ENCODE results near the gene PPT2.
"Not testable (repeated sequence)": the region's sequence is repeated elsewhere in the genome, so short reads cannot be mapped to it uniquely, and the experiment has no call there.

PPT2 gene

DNA sequence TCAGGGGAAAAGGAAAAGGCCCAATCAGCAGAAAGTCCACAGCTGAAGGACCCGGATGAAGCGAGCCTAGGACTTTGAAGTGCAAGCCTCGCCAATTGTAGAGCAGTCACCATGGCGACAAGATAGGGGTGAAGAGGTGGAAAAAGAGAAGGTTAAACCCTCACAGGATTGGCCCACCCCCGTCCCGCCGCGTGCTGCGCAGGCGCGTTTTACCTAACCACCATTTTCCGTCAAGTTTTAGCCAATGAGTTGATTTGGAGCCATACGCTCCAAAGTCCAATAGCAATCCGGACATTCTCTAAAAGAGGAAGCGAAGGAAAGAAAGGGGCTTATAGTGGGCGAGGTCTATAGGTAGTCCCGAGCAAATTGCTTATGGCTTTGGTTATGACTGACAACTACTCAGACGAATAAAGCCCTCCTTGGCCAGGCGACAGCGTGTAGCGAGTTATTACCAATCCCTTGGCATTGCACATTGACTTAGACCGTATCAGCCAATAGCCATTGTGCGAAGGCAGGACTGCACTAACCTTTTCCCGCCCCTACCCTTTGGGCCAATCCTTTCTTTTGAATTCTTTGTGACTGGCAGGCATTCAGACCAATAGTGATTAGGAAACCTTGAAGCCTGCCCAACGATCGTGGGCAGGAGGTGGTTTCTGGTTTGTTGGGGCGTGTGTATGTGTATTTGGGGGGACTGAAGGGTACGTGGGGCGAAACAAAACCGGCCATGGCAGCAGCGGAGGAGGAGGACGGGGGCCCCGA, 24.0 kb downstream of the PPT2 start, which contains the start of gene RNF5:
RNF5 (plus strand) TSS at position 618 of the 759 bp plus-strand sequence; CDS start at position 725, 107 bp downstream.
- peak; percentile 100 for DNase-seq

DNA sequence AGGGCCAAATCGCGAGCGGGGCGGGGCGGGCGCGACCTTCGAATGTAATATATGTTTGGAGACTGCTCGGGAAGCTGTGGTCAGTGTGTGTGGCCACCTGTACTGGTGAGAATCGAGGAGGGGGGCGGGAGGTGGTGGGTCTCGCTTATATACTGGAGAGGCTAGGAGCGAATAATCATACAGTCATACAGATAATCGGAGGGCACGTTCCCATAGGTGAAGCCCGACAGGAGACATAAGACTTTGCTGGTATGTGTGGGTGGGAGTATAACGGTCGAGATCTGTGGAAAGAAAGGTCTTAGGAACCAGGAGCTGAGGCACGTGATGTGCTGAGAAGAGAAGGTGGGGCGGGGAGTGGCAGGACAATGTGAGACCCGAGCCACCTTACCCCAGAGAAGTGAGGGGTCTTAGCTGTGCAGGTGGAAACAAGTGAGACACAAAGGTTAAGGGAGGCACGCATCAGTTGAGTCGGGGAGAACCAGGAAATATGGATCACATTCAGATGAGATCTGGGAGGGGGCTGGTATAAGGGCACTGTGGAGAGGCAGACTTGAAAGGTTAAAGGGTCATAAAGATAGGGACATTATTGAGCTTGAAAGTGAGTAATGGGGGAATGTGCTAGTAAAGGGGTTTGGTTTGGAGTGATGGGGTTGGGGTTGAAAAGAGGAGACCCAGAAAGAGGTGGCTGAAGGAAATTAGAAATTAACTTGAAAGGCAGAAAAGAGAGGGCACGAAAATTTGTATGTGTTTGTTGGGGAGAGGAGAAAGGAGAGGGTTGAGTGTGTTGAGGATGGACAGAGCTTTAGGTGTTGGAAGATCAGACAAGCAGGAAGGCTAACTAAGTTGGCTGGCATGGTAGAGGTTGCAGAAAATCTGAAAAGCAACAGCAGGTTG, 24.9 kb downstream of the PPT2 start:
- no peak for DNase-seq

- DNase-seq = no peak
These were observed 25.9 kb downstream of the PPT2 start for GRCh38 chr6:32179766-32180405.

GRCh38 chr6:32181148-32181702, 27.3 kb downstream of the PPT2 start:
- DNase-seq = no peak

- DNase-seq = no peak
These were observed 28.1 kb downstream of the PPT2 start for GRCh38 chr6:32181915-32182529.

DNA sequence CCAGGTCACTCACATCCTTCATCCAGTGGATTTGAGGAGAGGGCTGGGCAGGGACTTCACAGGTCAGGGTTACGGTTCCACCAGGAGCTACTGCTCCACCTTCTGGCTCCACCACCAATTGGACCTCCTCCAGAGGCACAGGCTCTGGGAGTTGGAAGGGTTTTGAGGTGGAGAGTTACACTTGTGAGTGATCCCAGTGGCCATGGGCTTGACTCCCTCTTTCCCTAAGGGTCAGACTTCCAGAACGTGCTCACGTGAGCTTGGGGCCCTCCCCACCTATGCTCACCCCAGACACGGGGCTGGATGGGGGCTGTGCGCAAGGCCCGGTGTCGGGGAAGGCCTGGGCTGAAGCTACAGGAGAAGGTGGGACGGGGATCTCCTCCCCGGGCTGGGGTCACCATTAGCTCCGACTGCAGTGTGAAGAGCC, 28.6 kb downstream of the PPT2 start:
- no peak for DNase-seq

DNA sequence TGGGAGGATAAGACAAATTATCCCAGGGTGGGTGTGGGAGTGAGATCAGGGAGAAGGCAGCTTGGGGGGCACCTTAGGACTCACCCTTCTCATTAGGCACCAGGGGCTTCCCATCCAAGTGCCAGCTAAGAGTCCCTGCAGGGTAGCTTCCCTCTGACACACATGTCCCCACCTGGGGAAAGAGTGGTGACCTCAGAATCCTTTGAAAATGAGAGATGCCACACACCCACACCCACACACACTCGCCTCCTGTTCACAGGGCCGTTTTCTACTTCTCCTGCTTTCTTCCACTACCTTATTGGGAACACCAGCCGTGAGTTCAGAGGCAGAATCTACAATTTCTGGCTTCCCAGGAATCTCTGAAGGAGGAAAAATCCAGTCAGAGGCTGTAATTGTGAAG, 29.1 kb downstream of the PPT2 start:
- no peak for DNase-seq

DNA sequence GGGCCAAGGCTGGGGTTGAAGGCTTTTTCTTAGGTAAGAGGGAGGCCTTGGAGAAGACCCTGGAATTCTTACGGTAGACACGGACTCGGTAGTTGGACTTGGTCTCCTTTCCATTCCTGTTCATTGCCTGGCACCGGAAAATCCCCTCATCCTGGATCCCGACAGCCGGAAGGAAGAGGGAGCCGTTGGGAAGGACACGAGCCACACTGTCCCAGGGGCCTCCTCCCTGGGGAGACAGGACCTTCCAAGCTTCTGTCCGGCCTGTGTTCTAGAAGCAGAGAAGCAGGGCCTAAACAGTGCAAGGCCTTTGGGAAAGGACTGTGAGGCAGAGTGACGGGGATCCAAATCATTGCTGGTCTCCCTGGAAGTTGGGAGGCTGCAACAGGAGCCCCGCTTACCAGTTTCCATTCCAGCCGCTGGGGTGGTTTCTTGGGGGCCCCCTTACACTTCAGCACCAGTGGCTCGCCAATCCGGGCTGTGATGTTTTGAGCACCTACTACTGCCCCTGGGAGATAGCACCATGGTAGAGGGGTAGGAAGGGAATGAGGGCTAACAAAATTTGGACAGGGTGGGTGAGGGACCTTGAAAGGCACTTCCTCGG, 29.6 kb downstream of the PPT2 start:
- DNase-seq = no peak

- DNase-seq = no peak
These were observed 30.2 kb downstream of the PPT2 start, which contains the start of gene AGER for GRCh38 chr6:32184084-32184640. Gene AGER (minus strand): TSS chr6:32184253. CDS start chr6:32184222, 31 bp downstream.

- peak; percentile 84 for DNase-seq
These were observed 31.8 kb downstream of the PPT2 start for GRCh38 chr6:32185681-32186131.

DNA sequence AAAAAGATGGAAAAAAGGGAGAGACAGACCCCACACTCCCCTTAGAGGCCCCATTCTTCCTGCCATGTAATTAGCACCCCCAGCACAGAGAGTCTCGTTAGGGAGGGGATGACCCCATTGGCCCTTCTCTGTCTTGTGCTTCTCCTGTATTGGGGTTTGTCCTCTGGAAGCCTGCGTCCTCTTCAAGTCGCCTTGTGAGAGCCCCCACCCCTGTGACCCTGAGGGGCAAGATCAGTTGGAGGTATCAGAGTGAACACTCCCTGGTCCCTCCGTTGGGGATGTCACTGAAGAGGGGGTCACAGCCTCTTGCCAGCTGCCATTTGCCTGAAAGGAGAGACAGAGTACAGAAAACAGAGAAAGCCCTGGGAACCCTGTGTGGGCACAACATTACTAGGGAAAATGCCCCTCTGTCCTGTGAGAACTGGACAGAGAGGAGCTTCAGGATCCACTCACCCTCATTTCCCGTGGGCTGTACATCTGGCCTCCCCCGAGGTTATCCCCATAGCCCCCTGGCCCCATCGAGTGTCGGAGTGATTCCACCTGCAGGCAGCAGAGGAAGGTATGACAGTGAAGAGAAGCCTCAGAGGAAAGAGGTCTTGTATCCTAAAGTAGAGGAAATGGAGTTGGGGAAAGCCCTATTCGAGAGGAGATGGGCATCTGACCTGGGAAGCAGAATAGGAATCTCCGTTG, 32.4 kb downstream of the PPT2 start:
- DNase-seq = not testable (repeated sequence)

- DNase-seq = no peak
These were observed 33.2 kb downstream of the PPT2 start for GRCh38 chr6:32187009-32187709.

- DNase-seq = not testable (repeated sequence)
These were observed 33.9 kb downstream of the PPT2 start for GRCh38 chr6:32187725-32188380.

- DNase-seq = peak; percentile 19
These were observed 34.6 kb downstream of the PPT2 start for GRCh38 chr6:32188381-32189068.

GRCh38 chr6:32189069-32189741, 35.3 kb downstream of the PPT2 start:
- no peak for DNase-seq

- no peak for DNase-seq
These were observed 35.8 kb downstream of the PPT2 start for GRCh38 chr6:32189742-32190053.

GRCh38 chr6:32190054-32190851, 36.3 kb downstream of the PPT2 start, which contains the start of gene PBX2:
Gene PBX2 (minus strand): TSS chr6:32190202. CDS start chr6:32189915, 287 bp downstream.
- DNase-seq = peak; percentile 95

All from fibroblast of skin of scalp (primary cell).